Liver (tissue), 9 donors: ENCODE results near the gene ZNF318. TPM values are rescaled to one million over a fixed set of nuclear protein-coding genes. Genes with fewer than 3 reads are reported as not detected.

Experiments used
- DNase-seq: peaks from one replicate; pipeline ENCODE4 v3.0.0-alpha.2; 2017; ENCODE audit warnings: low spot score
- H3K27ac ChIP-seq, 2 donors: one replicate each; pipeline ENCODE4 v1.7.0; 2013; ENCODE audit warnings: inconsistent platforms in 2 of 2, low read length in 2 of 2, control low read depth in 1 of 2, low read depth in 1 of 2, mild to moderate bottlenecking in 1 of 2
- H3K27me3 ChIP-seq, 4 donors: one replicate each; pipeline versions ENCODE4 v1.6.1 to v1.7.0; 2013; ENCODE audit warnings: low read length in 3 of 4, inconsistent platforms in 1 of 4, mild to moderate bottlenecking in 1 of 4, moderate library complexity in 1 of 4; ENCODE audit not compliant: control insufficient read depth in 4 of 4, insufficient read depth in 4 of 4
- H3K36me3 ChIP-seq, 4 donors: one replicate each; pipeline versions ENCODE4 v1.6.1 to v1.7.0; 2013; ENCODE audit warnings: low read length in 3 of 4, mild to moderate bottlenecking in 3 of 4, low read depth in 1 of 4, moderate library complexity in 1 of 4; ENCODE audit not compliant: control insufficient read depth in 4 of 4, insufficient read depth in 3 of 4
- H3K4me1 ChIP-seq, 4 donors: one replicate each; pipeline versions ENCODE4 v1.6.1 to v1.7.0; 2013; ENCODE audit warnings: low read length in 3 of 4, mild to moderate bottlenecking in 3 of 4, moderate library complexity in 1 of 4; ENCODE audit not compliant: control insufficient read depth in 4 of 4, insufficient read depth in 4 of 4
- H3K4me3 ChIP-seq, 3 donors: one replicate each; pipeline versions ENCODE4 v1.6.1 to v1.7.0; 2013; ENCODE audit warnings: low read length in 3 of 3, control low read depth in 1 of 3, low read depth in 1 of 3, mild to moderate bottlenecking in 1 of 3
- H3K9ac ChIP-seq, 2 donors: one replicate each; pipeline ENCODE4 v1.7.0; 2013; ENCODE audit warnings: low read length in 2 of 2, mild to moderate bottlenecking in 2 of 2, moderate library complexity in 2 of 2, control low read depth in 1 of 2, low read depth in 1 of 2
- H3K9me3 ChIP-seq, 4 donors: one replicate each; pipeline versions ENCODE4 v1.6.1 to v1.7.0; 2013; ENCODE audit warnings: low read length in 3 of 4; ENCODE audit not compliant: control insufficient read depth in 4 of 4
- EGR1 ChIP-seq, 2 donors: IDR thresholded peaks; 2 replicates each; pipeline ENCODE4 v1.6.1; 2016 to 2018; ENCODE audit warnings: antibody characterized with exemption in 2 of 2, low read depth in 2 of 2
- FOXA1 ChIP-seq: IDR thresholded peaks from 2 replicates; pipeline ENCODE4 v1.6.1; 2016; ENCODE audit warnings: antibody characterized with exemption
- FOXA2 ChIP-seq: IDR thresholded peaks from 2 replicates; pipeline ENCODE4 v1.6.1; 2016; ENCODE audit warnings: antibody characterized with exemption
- GABPA ChIP-seq, 2 donors: IDR thresholded peaks in 1 of 2; conservative IDR thresholded peaks in 1 of 2; 2 replicates each; pipeline ENCODE4 v1.6.1; 2016; ENCODE audit warnings: antibody characterized with exemption in 2 of 2, mild to moderate bottlenecking in 1 of 2, moderate library complexity in 1 of 2
- HNF4A ChIP-seq, 2 donors: conservative IDR thresholded peaks; 2 replicates each; pipeline ENCODE4 v1.6.1; 2016; ENCODE audit warnings: antibody characterized with exemption in 2 of 2, mild to moderate bottlenecking in 2 of 2
- HNF4G ChIP-seq: IDR thresholded peaks from 2 replicates; pipeline ENCODE4 v1.6.1; 2016; ENCODE audit warnings: antibody characterized with exemption
- JUND ChIP-seq, 2 donors: IDR thresholded peaks; 2 replicates each; pipeline ENCODE4 v1.6.1; 2016; ENCODE audit warnings: antibody characterized with exemption in 2 of 2
- NR2F2 ChIP-seq: IDR thresholded peaks from 2 replicates; pipeline ENCODE4 v1.6.1; 2016; ENCODE audit warnings: antibody characterized with exemption
- RAD21 ChIP-seq, 2 donors: IDR thresholded peaks; 2 replicates each; pipeline ENCODE4 v1.6.1; 2016; ENCODE audit warnings: antibody characterized with exemption in 2 of 2, mild to moderate bottlenecking in 2 of 2
- RXRA ChIP-seq, 2 donors: IDR thresholded peaks; 2 replicates each; pipeline ENCODE4 v1.6.1; 2017 to 2018; ENCODE audit warnings: antibody characterized with exemption in 2 of 2, mild to moderate bottlenecking in 1 of 2
- SP1 ChIP-seq: IDR thresholded peaks from 2 replicates; pipeline ENCODE4 v1.6.1; 2018; ENCODE audit warnings: antibody characterized with exemption, mild to moderate bottlenecking
- TAF1 ChIP-seq: conservative IDR thresholded peaks from 2 replicates; pipeline ENCODE4 v1.6.1; 2016; ENCODE audit warnings: antibody characterized with exemption, mild to moderate bottlenecking
- YY1 ChIP-seq: IDR thresholded peaks from 2 replicates; pipeline ENCODE4 v1.6.1; 2016; ENCODE audit warnings: antibody characterized with exemption, mild to moderate bottlenecking
- WGBS: extraction: QIAGEN DNeasy Blood & Tissue Kit; methylation state at CpG from one replicate; pipeline ENCODE4 v1.1.7; 2013; 5-methylcytosine and 5-hydroxymethylcytosine counted together
- polyA plus RNA-seq, 2 donors: library from polyadenylated mRNA; stranded (reverse) in 1 of 2; unstranded in 1 of 2; fragments of 200-250 nt in 1 of 2; fragments of >200 nt in 1 of 2; fragmentation: Nextera tagmentation in 1 of 2; extraction: Ambion mirVana in 1 of 2; gene quantifications; one replicate each; pipeline versions ENCODE4 v1.2.1 to v1.2.3, GENCODE V29; 2013 to 2015
- total RNA-seq, 2 donors: library from RNA; depleted of rRNA; stranded (reverse); fragments of >200 nt; gene quantifications; one replicate each; pipeline ENCODE4 v1.2.3, GENCODE V29; 2014
- TF ChIP-seq, protein P1 (sequence below): IDR thresholded peaks from 2 replicates; pipeline ENCODE4 v1.6.1; 2016; ENCODE audit warnings: antibody characterized with exemption, mild to moderate bottlenecking
- TF ChIP-seq, protein P2 (sequence below): IDR thresholded peaks from 2 replicates; pipeline ENCODE4 v1.6.1; 2016; ENCODE audit warnings: antibody characterized with exemption
- TF ChIP-seq, protein P3 (sequence below): IDR thresholded peaks from 2 replicates; pipeline ENCODE4 v1.6.1; 2016; ENCODE audit warnings: antibody characterized with exemption
- TF ChIP-seq, protein P4 (sequence below): IDR thresholded peaks from 2 replicates; pipeline ENCODE4 v1.6.1; 2016; ENCODE audit warnings: antibody characterized with exemption
- TF ChIP-seq, protein P5 (sequence below): fragments of 150-350 bp; IDR thresholded peaks from 2 replicates; pipeline ENCODE4 v1.5.1; 2017; ENCODE audit warnings: improper control_type of control experiment, low read depth, low read length; ENCODE audit not compliant: missing input control
- donor health status: healthy.
- donor health status: healthy.
- donor health status: healthy.
- donor health status: healthy.
- donor health status: healthy.

ZNF318 gene
- total and polyA plus RNA-seq, 4 donors = 3.6 to 9.1 (median 4.2) TPM

DNA sequence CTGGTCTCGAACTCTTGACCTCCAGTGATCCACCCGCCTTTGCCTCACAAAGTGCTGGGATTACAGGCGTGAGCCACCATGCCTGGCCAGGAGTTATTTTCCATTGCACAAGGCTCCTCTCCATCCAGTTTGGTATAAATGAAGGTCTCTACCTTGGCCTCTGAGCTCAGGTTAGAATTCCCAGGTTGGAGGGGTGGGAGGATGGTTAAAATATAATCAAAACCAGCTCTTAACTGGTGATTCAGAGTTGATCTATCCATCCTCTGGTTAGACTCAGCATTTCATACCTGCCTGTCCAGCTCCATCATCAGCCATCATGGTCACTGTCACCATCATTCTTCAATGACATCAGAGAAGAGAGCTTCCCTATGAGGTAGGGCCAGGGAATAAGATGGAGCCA, 74.0 kb downstream of the ZNF318 start:
- Histone ChIP-seq H3K27me3 (no peaks in the 10 kb centered on the region), H3K9ac (no peak overlapping the region), H3K27ac (no peak overlapping the region), H3K36me3 (no peaks in the 10 kb centered on the region), H3K9me3 (no peaks in the 10 kb centered on the region), H3K4me1 (peaks cover 4 to 38% (median 27%) of the 10 kb centered on the region in 4 donors), H3K4me3 (no peak overlapping the region)
- DNase-seq = no peak
- TF ChIP-seq FOXA2 (no peak), JUND (IDR thresholded peaks at IDR 0.05) (no peak), RXRA (IDR thresholded peaks at IDR 0.05) (no peak), HNF4A (conservative IDR thresholded peaks at IDR 0.05) (no peak), TAF1 (no peak), GABPA (IDR thresholded peaks at IDR 0.05 in 1 of 2, conservative IDR thresholded peaks at IDR 0.05 in 1 of 2) (no peak), EGR1 (IDR thresholded peaks at IDR 0.05; ENCODE audit: low read depth in 2 of 2) (no peak), HNF4G (no peak), NR2F2 (no peak), FOXA1 (no peak), YY1 (no peak), SP1 (no peak)
- TF ChIP-seq, protein P1, sequence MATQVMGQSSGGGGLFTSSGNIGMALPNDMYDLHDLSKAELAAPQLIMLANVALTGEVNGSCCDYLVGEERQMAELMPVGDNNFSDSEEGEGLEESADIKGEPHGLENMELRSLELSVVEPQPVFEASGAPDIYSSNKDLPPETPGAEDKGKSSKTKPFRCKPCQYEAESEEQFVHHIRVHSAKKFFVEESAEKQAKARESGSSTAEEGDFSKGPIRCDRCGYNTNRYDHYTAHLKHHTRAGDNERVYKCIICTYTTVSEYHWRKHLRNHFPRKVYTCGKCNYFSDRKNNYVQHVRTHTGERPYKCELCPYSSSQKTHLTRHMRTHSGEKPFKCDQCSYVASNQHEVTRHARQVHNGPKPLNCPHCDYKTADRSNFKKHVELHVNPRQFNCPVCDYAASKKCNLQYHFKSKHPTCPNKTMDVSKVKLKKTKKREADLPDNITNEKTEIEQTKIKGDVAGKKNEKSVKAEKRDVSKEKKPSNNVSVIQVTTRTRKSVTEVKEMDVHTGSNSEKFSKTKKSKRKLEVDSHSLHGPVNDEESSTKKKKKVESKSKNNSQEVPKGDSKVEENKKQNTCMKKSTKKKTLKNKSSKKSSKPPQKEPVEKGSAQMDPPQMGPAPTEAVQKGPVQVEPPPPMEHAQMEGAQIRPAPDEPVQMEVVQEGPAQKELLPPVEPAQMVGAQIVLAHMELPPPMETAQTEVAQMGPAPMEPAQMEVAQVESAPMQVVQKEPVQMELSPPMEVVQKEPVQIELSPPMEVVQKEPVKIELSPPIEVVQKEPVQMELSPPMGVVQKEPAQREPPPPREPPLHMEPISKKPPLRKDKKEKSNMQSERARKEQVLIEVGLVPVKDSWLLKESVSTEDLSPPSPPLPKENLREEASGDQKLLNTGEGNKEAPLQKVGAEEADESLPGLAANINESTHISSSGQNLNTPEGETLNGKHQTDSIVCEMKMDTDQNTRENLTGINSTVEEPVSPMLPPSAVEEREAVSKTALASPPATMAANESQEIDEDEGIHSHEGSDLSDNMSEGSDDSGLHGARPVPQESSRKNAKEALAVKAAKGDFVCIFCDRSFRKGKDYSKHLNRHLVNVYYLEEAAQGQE = no peak
- TF ChIP-seq, protein P2, sequence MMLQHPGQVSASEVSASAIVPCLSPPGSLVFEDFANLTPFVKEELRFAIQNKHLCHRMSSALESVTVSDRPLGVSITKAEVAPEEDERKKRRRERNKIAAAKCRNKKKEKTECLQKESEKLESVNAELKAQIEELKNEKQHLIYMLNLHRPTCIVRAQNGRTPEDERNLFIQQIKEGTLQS = no peak
- TF ChIP-seq, protein P3, sequence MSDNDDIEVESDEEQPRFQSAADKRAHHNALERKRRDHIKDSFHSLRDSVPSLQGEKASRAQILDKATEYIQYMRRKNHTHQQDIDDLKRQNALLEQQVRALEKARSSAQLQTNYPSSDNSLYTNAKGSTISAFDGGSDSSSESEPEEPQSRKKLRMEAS = no peak
- TF ChIP-seq, protein P4, sequence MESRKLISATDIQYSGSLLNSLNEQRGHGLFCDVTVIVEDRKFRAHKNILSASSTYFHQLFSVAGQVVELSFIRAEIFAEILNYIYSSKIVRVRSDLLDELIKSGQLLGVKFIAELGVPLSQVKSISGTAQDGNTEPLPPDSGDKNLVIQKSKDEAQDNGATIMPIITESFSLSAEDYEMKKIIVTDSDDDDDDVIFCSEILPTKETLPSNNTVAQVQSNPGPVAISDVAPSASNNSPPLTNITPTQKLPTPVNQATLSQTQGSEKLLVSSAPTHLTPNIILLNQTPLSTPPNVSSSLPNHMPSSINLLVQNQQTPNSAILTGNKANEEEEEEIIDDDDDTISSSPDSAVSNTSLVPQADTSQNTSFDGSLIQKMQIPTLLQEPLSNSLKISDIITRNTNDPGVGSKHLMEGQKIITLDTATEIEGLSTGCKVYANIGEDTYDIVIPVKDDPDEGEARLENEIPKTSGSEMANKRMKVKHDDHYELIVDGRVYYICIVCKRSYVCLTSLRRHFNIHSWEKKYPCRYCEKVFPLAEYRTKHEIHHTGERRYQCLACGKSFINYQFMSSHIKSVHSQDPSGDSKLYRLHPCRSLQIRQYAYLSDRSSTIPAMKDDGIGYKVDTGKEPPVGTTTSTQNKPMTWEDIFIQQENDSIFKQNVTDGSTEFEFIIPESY = no peak
- TF ChIP-seq, protein P5, sequence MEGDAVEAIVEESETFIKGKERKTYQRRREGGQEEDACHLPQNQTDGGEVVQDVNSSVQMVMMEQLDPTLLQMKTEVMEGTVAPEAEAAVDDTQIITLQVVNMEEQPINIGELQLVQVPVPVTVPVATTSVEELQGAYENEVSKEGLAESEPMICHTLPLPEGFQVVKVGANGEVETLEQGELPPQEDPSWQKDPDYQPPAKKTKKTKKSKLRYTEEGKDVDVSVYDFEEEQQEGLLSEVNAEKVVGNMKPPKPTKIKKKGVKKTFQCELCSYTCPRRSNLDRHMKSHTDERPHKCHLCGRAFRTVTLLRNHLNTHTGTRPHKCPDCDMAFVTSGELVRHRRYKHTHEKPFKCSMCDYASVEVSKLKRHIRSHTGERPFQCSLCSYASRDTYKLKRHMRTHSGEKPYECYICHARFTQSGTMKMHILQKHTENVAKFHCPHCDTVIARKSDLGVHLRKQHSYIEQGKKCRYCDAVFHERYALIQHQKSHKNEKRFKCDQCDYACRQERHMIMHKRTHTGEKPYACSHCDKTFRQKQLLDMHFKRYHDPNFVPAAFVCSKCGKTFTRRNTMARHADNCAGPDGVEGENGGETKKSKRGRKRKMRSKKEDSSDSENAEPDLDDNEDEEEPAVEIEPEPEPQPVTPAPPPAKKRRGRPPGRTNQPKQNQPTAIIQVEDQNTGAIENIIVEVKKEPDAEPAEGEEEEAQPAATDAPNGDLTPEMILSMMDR = no peak
- WGBS = 94% methylated on average over 3 of the region's 3 CpGs

DNA sequence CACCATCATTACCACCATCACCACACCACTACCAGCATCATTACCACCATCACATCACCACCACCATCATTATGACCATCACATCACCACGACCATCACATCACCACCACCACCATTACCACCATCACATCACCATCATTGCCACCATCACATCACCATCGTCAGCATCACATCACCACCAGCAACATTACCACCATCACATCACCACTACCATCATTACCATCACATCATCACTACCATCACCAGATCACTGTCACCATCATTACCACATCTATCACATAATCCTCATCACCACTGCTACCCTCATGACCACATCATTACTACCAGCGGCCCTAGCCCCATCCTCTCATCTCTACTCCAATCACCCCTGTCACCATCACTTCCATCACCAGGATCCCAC, 74.9 kb downstream of the ZNF318 start:
- WGBS = 87% methylated on average over 3 of the region's 3 CpGs
- DNase-seq = no peak
- H3K9me3 ChIP-seq = no peaks in the 10 kb centered on the region
- H3K27me3 ChIP-seq = no peaks in the 10 kb centered on the region
- H3K4me1 ChIP-seq = peaks cover 5 to 30% (median 18%) of the 10 kb centered on the region in 4 donors
- H3K9ac ChIP-seq = no peak overlapping the region
- no peak overlapping the region for H3K27ac ChIP-seq
- H3K36me3 ChIP-seq = no peaks in the 10 kb centered on the region
- no peak overlapping the region for H3K4me3 ChIP-seq
- TF ChIP-seq, protein P4 = no peak
- TF ChIP-seq FOXA1 (no peak), SP1 (no peak), EGR1 (IDR thresholded peaks at IDR 0.05; ENCODE audit: low read depth in 2 of 2) (no peak), YY1 (no peak), GABPA (IDR thresholded peaks at IDR 0.05 in 1 of 2, conservative IDR thresholded peaks at IDR 0.05 in 1 of 2) (no peak), HNF4A (conservative IDR thresholded peaks at IDR 0.05) (no peak), JUND (IDR thresholded peaks at IDR 0.05) (no peak), TAF1 (no peak), RAD21 (IDR thresholded peaks at IDR 0.05) (no peak)
- TF ChIP-seq, protein P1 = no peak
- TF ChIP-seq, protein P2 = no peak
